Thyroid gland (tissue), 4 donors: ENCODE data around the gene RETREG1.

Experiments used
- POLR2A ChIP-seq, 2 donors: fragments of 450-650 bp; IDR thresholded peaks; one replicate each; pipeline ENCODE4 v1.6.1; 2017; ENCODE audit warnings: antibody characterized with exemption in 2 of 2, mild to moderate bottlenecking in 2 of 2, moderate library complexity in 1 of 2
- TF ChIP-seq, protein P1 (sequence below), 6 experiments: fragments of 200-600 bp in 3 of 6; fragments of 450-650 bp in 3 of 6; sonication (generic) in 3 of 6; IDR thresholded peaks; one replicate each; pipeline ENCODE4 v1.5.1; 2016 to 2019; ENCODE audit warnings: antibody characterized with exemption in 6 of 6, mild to moderate bottlenecking in 2 of 6, inconsistent platforms in 1 of 6, moderate library complexity in 1 of 6

DNA sequence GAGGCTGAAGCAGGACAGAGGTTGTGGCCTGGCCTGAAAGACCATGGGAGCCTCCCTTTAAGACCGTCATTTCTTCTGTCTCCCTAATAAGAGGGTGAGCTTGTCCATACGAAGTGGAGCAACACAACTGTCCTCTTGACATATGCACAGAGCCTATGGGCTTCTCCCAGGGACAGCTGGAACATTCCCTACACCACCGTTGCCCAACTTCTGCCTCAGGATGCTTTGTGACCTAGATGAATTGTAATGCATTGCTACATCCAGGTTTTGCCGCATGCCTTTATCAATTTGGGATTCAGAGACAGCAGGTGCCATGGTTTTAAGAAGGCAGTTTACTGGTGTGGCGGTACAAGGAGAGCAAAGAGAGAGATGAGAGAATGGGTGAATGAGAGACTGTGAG is 116.8 kb downstream of the RETREG1 start:
- no peak for TF ChIP-seq POLR2A (IDR thresholded peaks at IDR 0.05)
- TF ChIP-seq, protein P1, sequence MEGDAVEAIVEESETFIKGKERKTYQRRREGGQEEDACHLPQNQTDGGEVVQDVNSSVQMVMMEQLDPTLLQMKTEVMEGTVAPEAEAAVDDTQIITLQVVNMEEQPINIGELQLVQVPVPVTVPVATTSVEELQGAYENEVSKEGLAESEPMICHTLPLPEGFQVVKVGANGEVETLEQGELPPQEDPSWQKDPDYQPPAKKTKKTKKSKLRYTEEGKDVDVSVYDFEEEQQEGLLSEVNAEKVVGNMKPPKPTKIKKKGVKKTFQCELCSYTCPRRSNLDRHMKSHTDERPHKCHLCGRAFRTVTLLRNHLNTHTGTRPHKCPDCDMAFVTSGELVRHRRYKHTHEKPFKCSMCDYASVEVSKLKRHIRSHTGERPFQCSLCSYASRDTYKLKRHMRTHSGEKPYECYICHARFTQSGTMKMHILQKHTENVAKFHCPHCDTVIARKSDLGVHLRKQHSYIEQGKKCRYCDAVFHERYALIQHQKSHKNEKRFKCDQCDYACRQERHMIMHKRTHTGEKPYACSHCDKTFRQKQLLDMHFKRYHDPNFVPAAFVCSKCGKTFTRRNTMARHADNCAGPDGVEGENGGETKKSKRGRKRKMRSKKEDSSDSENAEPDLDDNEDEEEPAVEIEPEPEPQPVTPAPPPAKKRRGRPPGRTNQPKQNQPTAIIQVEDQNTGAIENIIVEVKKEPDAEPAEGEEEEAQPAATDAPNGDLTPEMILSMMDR (IDR thresholded peaks at IDR 0.05): no peak
